Gastrocnemius medialis (tissue), 4 donors: Measurements from ENCODE around the gene OR2W3. TPM values are rescaled to one million over a fixed set of nuclear protein-coding genes. Genes with fewer than 3 reads are reported as not detected.
"Not testable (repeated sequence)": the region's sequence is repeated elsewhere in the genome, so short reads cannot be mapped to it uniquely, and the experiment has no call there.

Source experiments
- ATAC-seq, 2 donors: fragments of 150-250 bp; one replicate each; pipeline ENCODE4 v1.9.1; 2016
- DNase-seq, 2 donors: peaks; one replicate each; pipeline ENCODE4 v3.0.0-alpha.2; 2019
- H3K27ac ChIP-seq, 4 donors: fragments of 200-600 bp; sonication (generic); 1 replicate in 1 of 4; 2 replicates in 3 of 4; pipeline ENCODE4 v1.5.1; 2016 to 2018; ENCODE audit warnings: mild to moderate bottlenecking in 2 of 4, moderate library complexity in 1 of 4
- H3K27me3 ChIP-seq, 3 donors: fragments of 200-600 bp; sonication (generic) in 2 of 3; 1 replicate in 1 of 3; 2 replicates in 2 of 3; pipeline versions ENCODE4 v1.5.1 to v1.6.0; 2016 to 2019; ENCODE audit warnings: mild to moderate bottlenecking in 1 of 3, moderate library complexity in 1 of 3
- H3K36me3 ChIP-seq, 2 donors: fragments of 200-600 bp; sonication (generic) in 1 of 2; one replicate each; pipeline ENCODE4 v1.5.1; 2017 to 2018
- H3K4me1 ChIP-seq, 2 donors: fragments of 200-600 bp; sonication (generic) in 1 of 2; one replicate each; pipeline ENCODE4 v1.5.1; 2016 to 2017; ENCODE audit warnings: mild to moderate bottlenecking in 2 of 2
- H3K4me3 ChIP-seq, 4 donors: fragments of 200-600 bp; sonication (generic) in 3 of 4; 1 replicate in 1 of 4; 2 replicates in 3 of 4; pipeline ENCODE4 v1.5.1; 2016 to 2019; ENCODE audit warnings: mild to moderate bottlenecking in 2 of 4
- H3K9me3 ChIP-seq, 3 donors: fragments of 200-600 bp; sonication (generic) in 2 of 3; 1 replicate in 1 of 3; 2 replicates in 2 of 3; pipeline ENCODE4 v1.5.1; 2016 to 2019
- CTCF ChIP-seq, 5 experiments: fragments of 450-650 bp in 3 of 5; fragments of 200-600 bp in 2 of 5; sonication (generic) in 2 of 5; IDR thresholded peaks in 4 of 5; conservative IDR thresholded peaks in 1 of 5; 1 replicate in 4 of 5; 2 replicates in 1 of 5; pipeline ENCODE4 v1.5.1; 2016 to 2019; ENCODE audit warnings: antibody characterized with exemption in 5 of 5, mild to moderate bottlenecking in 3 of 5, moderate library complexity in 3 of 5
- POLR2A ChIP-seq, 2 donors: fragments of 450-650 bp; IDR thresholded peaks; one replicate each; pipeline ENCODE4 v1.6.1; 2017; ENCODE audit warnings: antibody characterized with exemption in 2 of 2, mild to moderate bottlenecking in 2 of 2, moderate library complexity in 2 of 2
- in situ Hi-C, 4 donors: fragments of 200-750 bp; cut with MboI; loops; one replicate each; pipeline versions ENCODE4 v1.15.0 to v1.8.0; 2017; ENCODE audit warnings: low sequenced_read_pairs in 4 of 4
- intact Hi-C: fragments of 100-400 bp; cut with DNase I; formaldehyde crosslinking; loops from one replicate; pipeline ENCODE4 v1.15.1; 2023; ENCODE audit warnings: low total_unique reads
- total RNA-seq, 4 donors: library from RNA; depleted of rRNA; stranded (reverse); fragments of >200 nt; gene quantifications; one replicate each; pipeline versions ENCODE4 v1.1.0 to v1.2.3, GENCODE V29; 2016

The OR2W3 gene
- total RNA-seq, 4 donors from 2014 or later: 0.80 TPM; not detected in 3

GRCh38 chr1:247936965-247937734 is 41.8 kb downstream of the OR2W3 start:
- H3K4me1 ChIP-seq, H3K27me3 ChIP-seq, in situ Hi-C loops, H3K36me3 ChIP-seq, ATAC-seq, H3K27ac ChIP-seq, intact Hi-C loops, H3K9me3 ChIP-seq: not testable (repeated sequence)
- H3K4me3 ChIP-seq: peak overlapping the region in 1 of 4 donors; percentile 6
- peak in 1 of 2 donors; percentile 16 for DNase-seq
- peak in 3 of 5 experiments; percentile 15 to 40 (median 26) for TF ChIP-seq CTCF (IDR thresholded peaks at IDR 0.05 in 4 of 5, conservative IDR thresholded peaks at IDR 0.05 in 1 of 5)

GRCh38 chr1:247942624-247943023 is 47.2 kb downstream of the OR2W3 start:
- H3K4me3 ChIP-seq: no peak overlapping the region

More at GRCh38 chr1:247942624-247943023, 47.2 kb downstream of the OR2W3 start:
- Histone ChIP-seq H3K4me1 (no peaks in the 10 kb centered on the region), H3K36me3 (no peaks in the 10 kb centered on the region), H3K27ac (no peak overlapping the region), H3K9me3 (no peaks in the 10 kb centered on the region), H3K27me3 (no peaks in the 10 kb centered on the region)
- no peak for ATAC-seq
- no peak for DNase-seq
- in situ Hi-C loops (no loop called here), intact Hi-C loops (no loop called here)
- TF ChIP-seq CTCF (IDR thresholded peaks at IDR 0.05 in 4 of 5, conservative IDR thresholded peaks at IDR 0.05 in 1 of 5) (no peak), POLR2A (IDR thresholded peaks at IDR 0.05) (no peak)

Other genes starting within 250 kb of the OR2W3 start
- not detected for gene OR13G1, start 215.8 kb upstream of the OR2W3 start, total RNA-seq
- not detected for gene OR6F1, start 178.9 kb upstream of the OR2W3 start, total RNA-seq
- gene OR14K1, start 157.0 kb upstream of the OR2W3 start, total RNA-seq: not detected
- not detected for gene OR14A2, start 147.4 kb upstream of the OR2W3 start, total RNA-seq
- not detected for gene OR1C1, start 135.0 kb upstream of the OR2W3 start, total RNA-seq
- gene OR14A16, start 71.5 kb upstream of the OR2W3 start, total RNA-seq: not detected
- not detected for gene OR11L1, start 53.7 kb upstream of the OR2W3 start, total RNA-seq
- gene TRIM58, start 38.4 kb upstream of the OR2W3 start, total RNA-seq: 1 to 10 TPM in 1 of 4 donors, under 1 TPM in 3; 0.26 to 1.5 (median 0.49) TPM
- gene OR2T8, start 24.7 kb downstream of the OR2W3 start, total RNA-seq: not detected
- not detected for gene OR2AJ1, start 29.3 kb downstream of the OR2W3 start, total RNA-seq
- gene OR2L8, start 53.3 kb downstream of the OR2W3 start, total RNA-seq: not detected
- not detected for gene OR2AK2, start 69.6 kb downstream of the OR2W3 start, total RNA-seq
- not detected for gene OR2L5, start 118.1 kb downstream of the OR2W3 start, total RNA-seq
- not detected for gene OR2L2, start 134.5 kb downstream of the OR2W3 start, total RNA-seq
- gene OR2L3, start 151.2 kb downstream of the OR2W3 start, total RNA-seq: not detected
- not detected for gene OR2L13, start 199.6 kb downstream of the OR2W3 start, total RNA-seq
- gene OR2M5, start 249.6 kb downstream of the OR2W3 start, total RNA-seq: not detected